GDM1 (cell line): ENCODE results near the gene DHX16.

Experiments
- DNase-seq: peaks from one replicate; lab custom pipeline; 2025; lab: John Stamatoyannopoulos, UW

Gene DHX16

GRCh38 chr6:30626484-30627366 is 46.1 kb downstream of the DHX16 start, which contains the start of gene ATAT1:
Gene ATAT1 (plus strand): TSS chr6:30626874.
- peak; percentile 68 for DNase-seq

GRCh38 chr6:30625511-30625910 is 47.3 kb downstream of the DHX16 start:
- DNase-seq: no peak

GRCh38 chr6:30619561-30619960 is 53.2 kb downstream of the DHX16 start:
- DNase-seq: no peak

DNA sequence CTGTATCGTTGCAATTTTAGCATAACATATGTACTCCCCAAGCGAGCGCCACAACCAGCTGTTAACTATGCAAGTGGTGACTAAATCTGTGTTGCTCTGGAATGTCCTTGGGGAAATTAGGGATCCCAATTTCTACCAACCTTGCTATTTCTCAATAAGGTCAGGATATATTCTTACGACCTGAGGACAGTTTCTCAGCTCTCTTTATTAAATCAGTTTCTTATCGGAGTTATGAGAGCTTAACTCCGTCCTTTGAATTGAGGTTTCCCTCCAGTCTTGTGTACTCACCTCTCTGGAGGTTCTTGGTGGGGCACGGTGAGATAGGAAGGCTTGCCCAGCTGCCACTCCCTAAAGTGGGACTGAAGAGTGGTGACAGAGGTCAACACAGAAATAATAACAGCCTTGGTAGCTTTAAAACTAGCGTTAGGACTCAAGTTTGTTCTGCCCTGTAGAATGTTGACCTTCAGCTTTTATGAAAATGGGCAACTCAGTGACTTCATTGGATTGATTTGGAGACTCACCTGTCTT is 54.5 kb downstream of the DHX16 start:
- no peak for DNase-seq

- DNase-seq: peak; percentile 96
Observed at GRCh38 chr6:30617565-30618269, 55.1 kb downstream of the DHX16 start, which contains the start of gene MRPS18B. Gene MRPS18B (plus strand): TSS chr6:30617840. CDS start chr6:30617866, 26 bp downstream.

DNA sequence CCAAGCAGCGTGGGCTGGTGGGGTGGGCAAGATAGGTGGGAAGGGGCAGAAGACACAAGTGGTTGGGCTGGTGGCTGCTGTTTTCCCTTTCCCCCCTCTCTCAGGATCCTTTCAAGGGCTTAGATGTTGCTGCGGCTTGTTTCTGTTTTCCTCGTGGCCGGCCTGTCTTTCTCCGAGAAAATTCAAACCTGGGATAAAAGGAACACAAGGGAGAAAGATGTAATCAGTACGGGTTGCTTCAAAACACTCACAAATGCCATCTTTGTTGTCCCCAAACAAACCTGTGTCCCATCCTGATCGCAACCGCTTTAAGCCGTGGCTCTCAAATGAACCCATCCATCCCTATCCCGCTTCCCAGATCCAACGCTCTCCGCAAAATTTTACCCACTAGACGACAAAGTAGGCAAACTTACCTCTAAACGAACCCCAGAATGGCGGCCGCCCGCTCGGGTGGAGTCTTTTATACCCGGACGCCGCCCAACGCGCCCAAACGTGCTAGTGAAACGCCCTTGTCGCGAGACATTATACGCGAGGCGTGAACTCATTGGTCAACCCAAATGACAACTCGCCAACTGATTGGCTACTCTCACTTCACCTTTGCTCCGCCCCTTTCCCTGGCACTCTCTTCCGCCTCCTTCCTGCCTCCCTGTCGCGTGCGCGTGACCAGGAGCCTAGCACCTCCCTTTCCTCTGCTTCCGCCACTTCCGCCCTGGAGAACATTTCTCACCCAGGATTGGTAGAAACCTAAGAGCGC is 55.8 kb downstream of the DHX16 start, which contains the start of gene PPP1R10:
Gene PPP1R10, minus strand, starts transcription at position 433 of the 754 bp plus-strand sequence. CDS start 7,299 bp downstream, outside the sequence.
- DNase-seq: peak; percentile 100

DNA sequence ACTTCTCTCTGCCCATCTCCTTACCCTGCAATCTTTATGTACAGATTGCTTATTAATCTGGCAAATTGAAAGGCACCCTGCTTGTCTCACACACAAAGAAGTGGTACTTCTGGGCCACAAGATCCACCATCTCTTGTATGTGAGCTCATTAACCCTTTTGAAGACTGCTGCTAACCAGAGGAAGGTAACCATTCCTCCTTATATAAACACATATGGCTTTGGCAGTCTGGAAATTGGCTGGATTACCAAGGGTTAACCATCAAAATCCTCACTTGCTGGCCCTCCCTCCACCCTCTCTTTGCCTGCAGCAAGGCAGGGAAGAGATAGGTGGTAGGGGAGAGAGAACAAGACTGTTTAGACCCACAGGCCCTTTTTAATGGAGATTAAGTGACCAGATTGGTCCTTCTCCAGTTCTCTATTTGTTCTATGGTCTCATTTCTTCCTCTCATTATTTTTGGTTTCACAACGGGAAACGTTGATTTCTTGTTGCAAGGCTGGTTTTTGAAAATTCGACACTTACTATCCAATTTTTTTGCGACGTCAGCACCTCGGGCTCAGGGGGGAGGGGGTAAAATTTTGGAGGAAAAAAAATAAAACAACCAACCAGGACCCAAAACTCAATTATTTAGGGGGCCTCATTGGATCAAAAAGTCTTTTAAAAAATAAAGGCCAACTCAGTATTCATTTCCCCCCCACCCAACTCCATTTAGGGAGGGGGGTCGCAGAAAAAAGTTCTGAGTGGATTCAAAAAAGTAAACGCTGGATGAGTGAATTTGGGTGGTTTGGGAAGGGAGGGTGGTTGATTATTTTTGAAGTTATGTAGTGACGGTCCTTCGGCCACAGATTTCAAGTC is 56.6 kb downstream of the DHX16 start:
- DNase-seq: peak; percentile 11

DNA sequence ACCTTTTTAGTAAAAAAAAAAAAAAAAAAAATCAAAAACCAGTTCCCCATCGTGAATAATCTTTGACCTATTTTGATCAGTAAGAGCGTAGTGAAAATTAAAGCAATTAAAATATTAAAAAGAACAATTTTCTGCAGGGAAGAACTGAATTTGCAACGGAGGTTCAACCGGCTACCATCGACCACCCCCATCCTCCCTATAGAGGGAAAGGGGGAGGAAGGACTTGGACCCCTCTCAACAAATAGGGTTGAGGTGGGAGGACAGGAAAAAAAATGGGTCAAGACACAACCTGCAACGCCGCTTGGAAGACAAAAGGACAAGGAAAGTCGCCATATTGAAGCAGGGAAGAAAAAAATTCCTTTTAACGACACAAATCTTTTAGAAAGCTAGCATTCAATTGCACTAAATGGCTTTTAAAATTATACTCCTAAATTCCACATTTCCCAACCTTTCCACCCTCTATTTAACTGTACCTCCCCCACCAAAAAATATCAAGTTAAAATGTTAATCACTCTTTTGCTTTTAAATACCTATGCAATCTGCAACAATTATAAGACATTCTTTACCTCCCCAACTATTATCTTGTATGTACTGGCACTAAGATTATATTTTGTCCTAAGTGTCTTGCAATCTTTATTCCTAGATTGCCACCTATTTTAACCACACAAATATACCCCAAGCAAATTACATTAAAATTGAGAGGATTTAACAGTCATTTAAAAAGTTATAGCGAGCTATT is 57.4 kb downstream of the DHX16 start:
- peak; percentile 43 for DNase-seq

DNA sequence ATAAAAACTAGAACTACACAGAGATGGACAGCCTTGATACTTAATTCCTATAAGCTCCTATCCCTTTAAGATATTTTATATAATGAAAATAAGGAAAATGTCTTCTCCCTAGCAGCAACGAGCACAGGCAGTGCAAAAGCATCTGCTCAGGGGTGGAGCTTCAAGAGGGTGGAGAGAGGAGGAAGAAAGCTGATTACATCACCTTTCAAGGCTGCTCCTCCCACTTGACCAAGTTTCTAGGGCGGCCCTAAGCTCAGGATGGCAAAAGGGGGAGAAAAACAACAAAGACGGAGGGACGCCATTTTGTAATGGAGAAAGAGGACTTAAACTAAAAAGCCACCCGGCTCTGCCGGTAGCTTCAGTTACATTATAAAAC is 58.0 kb downstream of the DHX16 start:
- DNase-seq: peak; percentile 94

DNA sequence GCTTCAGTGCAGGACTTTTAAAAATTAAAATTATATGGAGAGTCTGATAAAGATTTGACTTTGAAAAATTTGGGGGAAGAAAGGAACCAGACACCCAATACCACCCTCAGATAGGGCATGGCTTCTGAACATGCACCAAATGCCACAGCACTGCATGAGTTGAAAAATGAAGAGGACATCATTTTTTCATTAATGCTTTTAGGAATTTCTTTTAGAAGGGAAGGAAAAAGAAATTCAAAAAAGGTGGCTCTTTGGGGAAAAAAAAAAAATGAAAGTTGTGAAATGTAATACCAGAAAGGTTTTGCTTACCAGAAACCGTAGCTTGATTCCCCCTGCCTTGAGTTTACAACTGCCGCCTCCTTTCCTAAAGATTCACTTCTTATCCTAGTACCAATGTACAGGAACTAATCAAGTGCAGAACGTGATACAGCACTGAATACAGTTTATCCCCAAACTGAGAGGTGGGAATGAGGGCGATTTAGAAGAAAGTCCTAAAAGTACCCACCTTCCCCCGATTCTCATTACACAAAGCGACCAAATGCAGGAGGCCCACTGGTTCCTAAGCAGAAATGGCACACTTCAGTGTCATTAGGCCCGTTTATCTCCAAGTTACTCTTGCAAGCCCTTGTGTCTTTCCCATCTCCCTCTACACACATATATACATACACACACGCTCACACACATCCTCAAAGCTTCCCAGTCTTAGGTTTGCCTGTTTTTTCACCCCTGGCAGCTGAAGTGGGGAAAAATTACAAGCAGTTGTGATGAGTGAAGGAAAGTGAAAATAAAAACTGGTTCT is 58.6 kb downstream of the DHX16 start:
- no peak for DNase-seq

DNA sequence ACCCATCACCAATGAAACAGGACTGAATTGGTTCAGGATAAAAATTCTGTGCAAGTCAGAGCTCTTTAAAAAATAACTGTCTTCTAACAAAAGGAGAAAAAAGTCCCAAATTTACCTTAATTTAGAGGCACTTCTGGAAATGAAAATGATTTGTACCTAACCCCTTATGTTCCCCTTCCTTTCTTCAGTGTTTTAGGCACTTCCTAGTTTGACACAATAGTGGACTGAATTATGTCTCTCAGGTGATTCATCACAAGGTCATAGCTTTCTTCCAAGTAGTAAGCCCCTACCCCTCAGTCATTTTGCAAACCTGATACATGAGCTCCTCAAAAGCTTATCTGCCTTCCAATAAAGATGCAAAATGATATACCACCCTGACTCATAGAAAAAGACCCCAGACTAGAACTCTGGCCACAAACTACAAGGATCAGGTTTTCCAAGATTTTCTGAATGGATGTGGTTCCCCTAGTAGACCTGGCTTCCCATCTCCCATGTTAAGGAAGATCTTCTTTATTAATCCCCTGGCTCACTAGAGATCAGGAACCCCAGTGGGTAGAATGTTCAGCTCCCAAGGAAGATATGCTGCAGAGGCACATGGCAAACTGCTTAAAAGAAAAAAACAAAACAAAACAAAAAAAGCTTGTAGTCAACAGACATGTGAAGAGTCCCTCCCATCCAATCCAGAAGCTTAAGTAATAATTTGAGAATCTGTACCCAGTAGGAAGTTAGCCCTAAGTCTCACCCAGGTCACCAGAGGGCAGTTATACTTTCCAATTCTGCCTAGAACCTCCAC is 59.4 kb downstream of the DHX16 start:
- DNase-seq: no peak

- DNase-seq: no peak
Observed at GRCh38 chr6:30612687-30613248, 60.0 kb downstream of the DHX16 start.

GRCh38 chr6:30612213-30612612 is 60.6 kb downstream of the DHX16 start:
- DNase-seq: no peak

DNA sequence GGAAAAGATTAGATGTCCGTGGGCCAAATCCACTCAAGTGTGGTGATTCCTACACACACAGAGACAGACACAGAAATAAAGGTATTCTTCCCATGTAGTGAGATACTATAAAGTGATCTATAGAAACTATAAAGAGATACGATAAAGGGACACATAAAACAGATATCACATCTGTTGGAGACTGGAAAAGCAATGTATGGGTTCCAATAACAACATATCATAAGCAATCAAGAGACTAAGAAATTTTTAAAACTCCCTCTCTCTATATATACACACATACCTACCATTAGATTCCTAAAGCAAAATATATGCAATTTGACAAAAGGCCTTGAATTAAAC is 61.0 kb downstream of the DHX16 start:
- DNase-seq: no peak

GRCh38 chr6:30611150-30611855 is 61.5 kb downstream of the DHX16 start:
- no peak for DNase-seq

DNA sequence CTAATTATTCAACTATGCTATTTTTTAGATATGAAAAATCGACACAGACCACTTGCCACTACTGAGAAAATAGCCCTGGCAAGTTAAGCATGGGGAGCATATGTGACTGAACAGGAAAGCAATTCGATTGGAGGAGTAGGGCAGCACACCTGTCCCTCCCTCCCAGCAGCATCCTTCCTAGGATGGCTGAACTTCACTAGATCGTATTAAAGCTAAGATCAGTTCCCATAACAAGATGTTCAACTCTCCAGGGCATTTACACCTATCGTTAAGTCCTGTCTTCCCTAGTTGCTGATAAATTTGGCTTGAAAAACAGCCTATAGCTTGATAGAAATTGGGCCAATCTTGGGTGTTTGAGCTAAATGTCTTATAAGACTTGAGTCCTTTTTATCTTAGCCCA is 62.7 kb downstream of the DHX16 start:
- no peak for DNase-seq

GRCh38 chr6:30603961-30604360 is 68.8 kb downstream of the DHX16 start:
- no peak for DNase-seq
